Measurements from ENCODE around the gene NRCAM.

NRCAM gene

DNA sequence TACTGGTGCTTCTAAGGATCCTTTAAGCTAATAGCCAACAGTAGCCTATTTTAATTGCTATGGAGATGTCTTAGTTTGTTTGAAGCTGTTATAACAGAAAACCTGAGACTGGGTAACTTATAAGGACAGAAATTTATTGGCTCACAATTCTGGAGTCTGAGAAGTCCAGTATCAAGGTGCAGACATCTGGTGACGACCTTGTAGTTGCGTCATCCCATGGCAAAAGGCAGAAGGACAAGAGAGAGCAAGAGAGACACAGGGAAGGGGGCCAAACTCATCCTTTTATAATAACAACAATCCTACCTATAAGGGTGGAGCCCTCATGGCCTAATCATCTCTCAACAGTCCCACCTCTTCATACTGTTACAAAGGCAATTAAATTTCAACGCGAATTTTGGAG lies 39.1 kb downstream of the NRCAM start:
- CTCF ChIA-PET, result interaction anchor here (0.7 kb wide), 1 partner anchor 14 kb away, joined by 3 read pairs; no protein-coding TSS in a partner anchor
- Histone ChIP-seq H3K9me3 (ENCODE audit: control insufficient read depth, insufficient read depth, low read depth, low read length) (no peaks in the 10 kb centered on the region), H3K36me3 (ENCODE audit: control insufficient read depth in 2 of 2, insufficient read depth in 1 of 2, low read length in 2 of 2) (no peaks in the 10 kb centered on the region), H3K4me1 (ENCODE audit: control insufficient read depth, insufficient read depth, low read length) (peaks cover 41% of the 10 kb centered on the region), H3K27ac (ENCODE audit: extremely low read depth, low read depth, low read length) (no peak overlapping the region), H3K4me3 (ENCODE audit: low read depth, low read length) (no peak overlapping the region)
- TF ChIP-seq ZBTB7A (tag by site-specific recombination; IDR thresholded peaks at IDR 0.05; ENCODE audit: low read depth), result no peak
- TF ChIP-seq ZNF274 (IDR thresholded peaks at IDR 0.05; ENCODE audit: low read length), result no peak
- no peak for TF ChIP-seq ZNF274 (tag by site-specific recombination; IDR thresholded peaks at IDR 0.05; ENCODE audit: borderline replicate concordance)
- TF ChIP-seq, protein P1, sequence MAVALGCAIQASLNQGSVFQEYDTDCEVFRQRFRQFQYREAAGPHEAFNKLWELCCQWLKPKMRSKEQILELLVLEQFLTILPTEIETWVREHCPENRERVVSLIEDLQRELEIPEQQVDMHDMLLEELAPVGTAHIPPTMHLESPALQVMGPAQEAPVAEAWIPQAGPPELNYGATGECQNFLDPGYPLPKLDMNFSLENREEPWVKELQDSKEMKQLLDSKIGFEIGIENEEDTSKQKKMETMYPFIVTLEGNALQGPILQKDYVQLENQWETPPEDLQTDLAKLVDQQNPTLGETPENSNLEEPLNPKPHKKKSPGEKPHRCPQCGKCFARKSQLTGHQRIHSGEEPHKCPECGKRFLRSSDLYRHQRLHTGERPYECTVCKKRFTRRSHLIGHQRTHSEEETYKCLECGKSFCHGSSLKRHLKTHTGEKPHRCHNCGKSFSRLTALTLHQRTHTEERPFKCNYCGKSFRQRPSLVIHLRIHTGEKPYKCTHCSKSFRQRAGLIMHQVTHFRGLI (tag by site-specific recombination; IDR thresholded peaks at IDR 0.05), result no peak
- no peak for TF ChIP-seq ZNF394 (tag by site-specific recombination; IDR thresholded peaks at IDR 0.05; ENCODE audit: borderline replicate concordance)
- no peak for TF ChIP-seq TRIM28 (IDR thresholded peaks at IDR 0.05; ENCODE audit: borderline replicate concordance, low read length)
- no peak for TF ChIP-seq ZNF132 (tag by site-specific recombination; IDR thresholded peaks at IDR 0.05; ENCODE audit: borderline replicate concordance)
- TF ChIP-seq ZSCAN16 (tag by site-specific recombination; IDR thresholded peaks at IDR 0.05), result no peak
- POLR2A ChIA-PET, result interaction anchor here (1.4 kb wide), 1 partner anchor 109 kb away, joined by 3 read pairs; the partner anchor contains the start of gene PNPLA8

DNA sequence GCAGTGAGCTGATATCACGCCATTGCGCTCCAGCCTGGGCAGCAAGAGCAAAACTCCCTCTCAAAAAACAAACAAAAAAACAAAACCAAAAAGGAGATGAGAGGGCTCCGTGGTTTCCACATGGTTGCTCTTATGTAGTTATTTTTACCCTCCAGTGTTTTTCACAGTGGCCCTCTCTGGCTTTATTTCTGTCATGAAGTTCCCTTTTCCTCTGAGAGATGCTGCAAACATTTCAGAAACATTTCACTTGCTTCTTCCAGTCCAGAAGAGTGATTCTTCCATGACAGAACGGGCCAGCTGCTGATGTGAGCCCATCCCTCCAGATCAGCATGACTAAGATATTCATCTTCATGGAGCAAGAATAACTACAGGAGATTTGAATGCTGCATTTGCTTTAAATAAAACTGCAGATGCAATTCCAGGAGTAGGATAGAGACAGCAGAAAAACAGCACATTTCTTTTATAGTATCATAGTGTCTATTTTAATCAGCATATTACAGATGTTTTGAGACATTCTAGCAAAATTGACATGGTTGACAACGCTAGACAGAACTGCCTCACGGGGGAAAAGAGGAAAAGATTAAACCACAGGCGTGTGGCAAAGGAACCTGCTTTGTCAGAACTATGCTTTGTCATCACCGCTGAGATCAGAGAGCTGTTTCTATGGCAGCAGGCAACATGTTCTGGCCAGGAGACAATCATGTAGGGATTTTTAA lies 40.3 kb downstream of the NRCAM start:
- ChIA-PET POLR2A (interaction anchor here (0.6 kb wide), 1 partner anchor 334 kb away, joined by 5 read pairs; no protein-coding TSS in a partner anchor), CTCF (no interaction called here)
- H3K4me1 ChIP-seq (ENCODE audit: control insufficient read depth, insufficient read depth, low read length), result peaks cover 33% of the 10 kb centered on the region
- H3K27ac ChIP-seq (ENCODE audit: extremely low read depth, low read depth, low read length), result no peak overlapping the region
- H3K36me3 ChIP-seq (ENCODE audit: control insufficient read depth in 2 of 2, insufficient read depth in 1 of 2, low read length in 2 of 2), result no peaks in the 10 kb centered on the region
- peak; percentile 50; the same call in 1 of the 2 replicates for TF ChIP-seq ZNF335 (tag by site-specific recombination; conservative IDR thresholded peaks at IDR 0.05)
- TF ChIP-seq OSR2 (tag by site-specific recombination; IDR thresholded peaks at IDR 0.05), result no peak
- TF ChIP-seq SP7 (tag by site-specific recombination; IDR thresholded peaks at IDR 0.05), result no peak
- TF ChIP-seq SETDB1 (IDR thresholded peaks at IDR 0.05; ENCODE audit: insufficient read length, low read length), result no peak
- TF ChIP-seq, protein P2, sequence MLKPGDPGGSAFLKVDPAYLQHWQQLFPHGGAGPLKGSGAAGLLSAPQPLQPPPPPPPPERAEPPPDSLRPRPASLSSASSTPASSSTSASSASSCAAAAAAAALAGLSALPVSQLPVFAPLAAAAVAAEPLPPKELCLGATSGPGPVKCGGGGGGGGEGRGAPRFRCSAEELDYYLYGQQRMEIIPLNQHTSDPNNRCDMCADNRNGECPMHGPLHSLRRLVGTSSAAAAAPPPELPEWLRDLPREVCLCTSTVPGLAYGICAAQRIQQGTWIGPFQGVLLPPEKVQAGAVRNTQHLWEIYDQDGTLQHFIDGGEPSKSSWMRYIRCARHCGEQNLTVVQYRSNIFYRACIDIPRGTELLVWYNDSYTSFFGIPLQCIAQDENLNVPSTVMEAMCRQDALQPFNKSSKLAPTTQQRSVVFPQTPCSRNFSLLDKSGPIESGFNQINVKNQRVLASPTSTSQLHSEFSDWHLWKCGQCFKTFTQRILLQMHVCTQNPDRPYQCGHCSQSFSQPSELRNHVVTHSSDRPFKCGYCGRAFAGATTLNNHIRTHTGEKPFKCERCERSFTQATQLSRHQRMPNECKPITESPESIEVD (tag by site-specific recombination; IDR thresholded peaks at IDR 0.05), result 0 out of 2 replicates have a peak, but pooled peaks have one; percentile 5
- TF ChIP-seq ZNF629 (tag by site-specific recombination; IDR thresholded peaks at IDR 0.05), result 0 out of 2 replicates have a peak, but pooled peaks have one; percentile 48
- no peak for TF ChIP-seq ZNF768 (tag by site-specific recombination; IDR thresholded peaks at IDR 0.05)
- no peaks in the 10 kb centered on the region for H3K9me3 ChIP-seq (ENCODE audit: control insufficient read depth, insufficient read depth, low read depth, low read length)
- H3K4me3 ChIP-seq (ENCODE audit: low read depth, low read length), result no peak overlapping the region

DNA sequence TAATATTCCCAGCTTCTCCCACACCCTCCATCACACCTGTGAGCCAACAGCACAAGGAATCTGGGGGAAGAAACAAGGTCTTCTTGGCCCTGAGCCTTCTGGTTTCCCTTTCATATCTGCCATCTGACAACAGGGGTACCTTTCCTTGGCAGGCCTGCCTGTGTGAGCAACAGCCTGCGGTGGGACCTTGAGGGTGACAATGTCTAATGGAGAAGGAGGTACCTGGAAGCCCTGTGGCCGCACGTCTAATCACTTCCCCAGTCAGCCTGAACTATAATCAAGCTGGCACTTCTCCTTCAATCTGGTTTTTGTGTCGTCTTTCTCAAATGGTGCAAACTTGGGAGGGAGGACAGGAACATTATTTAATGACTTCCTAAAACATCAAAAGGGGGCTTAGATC lies 41.2 kb downstream of the NRCAM start:
- H3K4me3 ChIP-seq (ENCODE audit: low read depth, low read length), result no peak overlapping the region
- no peak overlapping the region for H3K27ac ChIP-seq (ENCODE audit: extremely low read depth, low read depth, low read length)
- peaks cover 27% of the 10 kb centered on the region for H3K4me1 ChIP-seq (ENCODE audit: control insufficient read depth, insufficient read depth, low read length)
- ChIA-PET CTCF (no interaction called here), POLR2A (no interaction called here)
- H3K36me3 ChIP-seq (ENCODE audit: control insufficient read depth in 2 of 2, insufficient read depth in 1 of 2, low read length in 2 of 2), result no peaks in the 10 kb centered on the region
- no peak for TF ChIP-seq ZNF19 (tag by site-specific recombination; IDR thresholded peaks at IDR 0.05; ENCODE audit: low read depth)
- TF ChIP-seq, protein P3, sequence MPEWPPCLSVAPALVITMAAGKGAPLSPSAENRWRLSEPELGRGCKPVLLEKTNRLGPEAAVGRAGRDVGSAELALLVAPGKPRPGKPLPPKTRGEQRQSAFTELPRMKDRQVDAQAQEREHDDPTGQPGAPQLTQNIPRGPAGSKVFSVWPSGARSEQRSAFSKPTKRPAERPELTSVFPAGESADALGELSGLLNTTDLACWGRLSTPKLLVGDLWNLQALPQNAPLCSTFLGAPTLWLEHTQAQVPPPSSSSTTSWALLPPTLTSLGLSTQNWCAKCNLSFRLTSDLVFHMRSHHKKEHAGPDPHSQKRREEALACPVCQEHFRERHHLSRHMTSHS (tag by site-specific recombination; IDR thresholded peaks at IDR 0.05), result no peak
- TF ChIP-seq, protein P4, sequence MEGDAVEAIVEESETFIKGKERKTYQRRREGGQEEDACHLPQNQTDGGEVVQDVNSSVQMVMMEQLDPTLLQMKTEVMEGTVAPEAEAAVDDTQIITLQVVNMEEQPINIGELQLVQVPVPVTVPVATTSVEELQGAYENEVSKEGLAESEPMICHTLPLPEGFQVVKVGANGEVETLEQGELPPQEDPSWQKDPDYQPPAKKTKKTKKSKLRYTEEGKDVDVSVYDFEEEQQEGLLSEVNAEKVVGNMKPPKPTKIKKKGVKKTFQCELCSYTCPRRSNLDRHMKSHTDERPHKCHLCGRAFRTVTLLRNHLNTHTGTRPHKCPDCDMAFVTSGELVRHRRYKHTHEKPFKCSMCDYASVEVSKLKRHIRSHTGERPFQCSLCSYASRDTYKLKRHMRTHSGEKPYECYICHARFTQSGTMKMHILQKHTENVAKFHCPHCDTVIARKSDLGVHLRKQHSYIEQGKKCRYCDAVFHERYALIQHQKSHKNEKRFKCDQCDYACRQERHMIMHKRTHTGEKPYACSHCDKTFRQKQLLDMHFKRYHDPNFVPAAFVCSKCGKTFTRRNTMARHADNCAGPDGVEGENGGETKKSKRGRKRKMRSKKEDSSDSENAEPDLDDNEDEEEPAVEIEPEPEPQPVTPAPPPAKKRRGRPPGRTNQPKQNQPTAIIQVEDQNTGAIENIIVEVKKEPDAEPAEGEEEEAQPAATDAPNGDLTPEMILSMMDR (tag by site-specific recombination; IDR thresholded peaks at IDR 0.05), result no peak
- TF ChIP-seq ZNF555 (tag by site-specific recombination; conservative IDR thresholded peaks at IDR 0.05), result no peak
- TF ChIP-seq ZNF423 (tag by site-specific recombination; IDR thresholded peaks at IDR 0.05), result no peak
- TF ChIP-seq, protein P5, sequence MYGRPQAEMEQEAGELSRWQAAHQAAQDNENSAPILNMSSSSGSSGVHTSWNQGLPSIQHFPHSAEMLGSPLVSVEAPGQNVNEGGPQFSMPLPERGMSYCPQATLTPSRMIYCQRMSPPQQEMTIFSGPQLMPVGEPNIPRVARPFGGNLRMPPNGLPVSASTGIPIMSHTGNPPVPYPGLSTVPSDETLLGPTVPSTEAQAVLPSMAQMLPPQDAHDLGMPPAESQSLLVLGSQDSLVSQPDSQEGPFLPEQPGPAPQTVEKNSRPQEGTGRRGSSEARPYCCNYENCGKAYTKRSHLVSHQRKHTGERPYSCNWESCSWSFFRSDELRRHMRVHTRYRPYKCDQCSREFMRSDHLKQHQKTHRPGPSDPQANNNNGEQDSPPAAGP (tag by site-specific recombination; IDR thresholded peaks at IDR 0.05), result no peak
- TF ChIP-seq ZBTB1 (tag by site-specific recombination; IDR thresholded peaks at IDR 0.05), result no peak
- no peaks in the 10 kb centered on the region for H3K9me3 ChIP-seq (ENCODE audit: control insufficient read depth, insufficient read depth, low read depth, low read length)
